Ovary (tissue), 9 donors: Measurements from ENCODE around the gene CDK10. TPM values are rescaled to one million over a fixed set of nuclear protein-coding genes. Genes with fewer than 3 reads are reported as not detected.
"Not testable (repeated sequence)": the region's sequence is repeated elsewhere in the genome, so short reads cannot be mapped to it uniquely, and the experiment has no call there.

ENCODE experiments used
- DNase-seq, 5 donors: peaks; one replicate each; pipeline ENCODE4 v3.0.0-alpha.2; 2019 to 2020
- H3K27ac ChIP-seq, 2 donors: fragments of 200-600 bp; one replicate each; pipeline versions ENCODE4 v1.5.1 to v1.8.0; 2019 to 2022
- H3K27me3 ChIP-seq: fragments of 200-600 bp; one replicate; pipeline ENCODE4 v1.8.0; 2022
- H3K36me3 ChIP-seq: fragments of 200-600 bp; sonication (generic); one replicate; pipeline ENCODE4 v1.5.1; 2019
- H3K4me1 ChIP-seq: one replicate; pipeline ENCODE4 v1.8.1; 2013; ENCODE audit warnings: mild to moderate bottlenecking, moderate library complexity; ENCODE audit not compliant: insufficient read depth
- H3K4me3 ChIP-seq: fragments of 200-600 bp; sonication (generic); one replicate; pipeline ENCODE4 v1.5.1; 2017
- H3K9me3 ChIP-seq, 2 donors: fragments of 200-600 bp in 1 of 2; sonication (generic) in 1 of 2; one replicate each; pipeline versions ENCODE4 v1.5.1 to v1.8.1; 2013 to 2019; ENCODE audit warnings: mild to moderate bottlenecking in 1 of 2, moderate library complexity in 1 of 2
- CTCF ChIP-seq, 3 donors: fragments of 450-650 bp in 2 of 3; fragments of 200-600 bp in 1 of 3; IDR thresholded peaks; one replicate each; pipeline versions ENCODE4 v1.5.1 to v1.8.0; 2016 to 2022; ENCODE audit warnings: antibody characterized with exemption in 3 of 3, mild to moderate bottlenecking in 1 of 3
- EP300 ChIP-seq: sonication (generic); formaldehyde crosslinking; IDR thresholded peaks from one replicate; pipeline ENCODE4 v1.6.1; 2017; ENCODE audit warnings: antibody characterized with exemption
- POLR2A ChIP-seq: fragments of 450-650 bp; IDR thresholded peaks from one replicate; pipeline ENCODE4 v1.6.1; 2017; ENCODE audit warnings: antibody characterized with exemption, mild to moderate bottlenecking, moderate library complexity
- WGBS, 3 donors: extraction: QIAGEN DNeasy Blood & Tissue Kit in 1 of 3; methylation state at CpG; one replicate each; pipeline versions ENCODE4 v1.1.5 to v1.1.7; 2013 to 2017; 5-methylcytosine and 5-hydroxymethylcytosine counted together
- intact Hi-C, 4 donors: fragments of 100-400 bp; cut with DNase I; formaldehyde crosslinking; loops; one replicate each; pipeline versions ENCODE4 v1.11.0 to v1.15.1; 2022 to 2023
- polyA plus RNA-seq, 2 donors: library from polyadenylated mRNA; stranded (reverse); fragments of 200-250 nt in 1 of 2; fragments of 350-450 nt in 1 of 2; fragmentation: Illumina TruSeq in 1 of 2; extraction: RNeasy Lipid Tissue Mini Kit (QIAGEN cat#74804) in 1 of 2; gene quantifications; one replicate each; pipeline ENCODE4 v1.2.3, GENCODE V29; 2013 to 2014
- total RNA-seq, 7 donors: library from RNA; depleted of rRNA in 2 of 7; stranded (reverse); fragments of >200 nt in 2 of 7; fragmentation: NEBNext Ultra II Directional in 3 of 7; extraction: Animal tissue kit (Norgen Biotek cat#: 25700) in 3 of 7; gene quantifications; one replicate each; pipeline versions ENCODE4 v1.1.0 to v1.2.4, GENCODE V29; 2016 to 2023
- donor health status: DM: no; HTN: no; CAD: no; lungs with moderate emphysema.
- donor health status: DM: no; HTN: no; CAD: no.
- donor health status: Bipolar disorder and iron deficiency.
- donor health status: DM: yes; HTN: yes; CAD: no.
- donor health status: DM: no; HTN: no; CAD: no.
- donor health status: DM: yes; HTN: yes; CAD: no.

CDK10 gene
- total and polyA plus RNA-seq, 9 donors: 16.9 to 62.1 (median 51.9) TPM

- Histone ChIP-seq H3K27me3 (no peaks in the 10 kb centered on the region), H3K4me1 (no peaks in the 10 kb centered on the region), H3K9me3 (no peaks in the 10 kb centered on the region), H3K36me3 (no peaks in the 10 kb centered on the region), H3K4me3 (no peak overlapping the region), H3K27ac (no peak overlapping the region)
- peak in 2 of 5 donors; percentile 25 to 27 for DNase-seq
- TF ChIP-seq CTCF (IDR thresholded peaks at IDR 0.05) (no peak), EP300 (no peak), POLR2A (no peak)
- intact Hi-C loops: no loop called here
- 83 to 89% (median 84%) methylated on average over 32 of the region's 32 CpGs for WGBS, 3 donors
Measured at GRCh38 chr16:89693931-89694783, 7.7 kb downstream of the CDK10 start.

DNA sequence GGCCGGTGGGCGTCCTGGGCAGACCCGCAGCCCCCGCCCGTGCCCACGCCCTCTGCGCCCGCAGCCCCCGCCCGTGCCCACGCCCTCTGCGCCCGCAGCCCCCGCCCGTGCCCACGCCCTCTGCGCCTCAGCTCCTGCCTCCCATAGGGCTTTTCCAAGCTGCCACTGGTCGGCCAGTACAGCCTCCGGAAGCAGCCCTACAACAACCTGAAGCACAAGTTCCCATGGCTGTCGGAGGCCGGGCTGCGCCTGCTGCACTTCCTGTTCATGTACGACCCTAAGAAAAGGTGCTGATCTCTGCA lies 8.2 kb downstream of the CDK10 start:
- H3K4me1 ChIP-seq, H3K36me3 ChIP-seq, H3K4me3 ChIP-seq, H3K27ac ChIP-seq, H3K9me3 ChIP-seq, DNase-seq, H3K27me3 ChIP-seq, intact Hi-C loops: not testable (repeated sequence)
- 88 to 92% (median 89%) methylated on average over 18 to 23 of the region's 23 CpGs for WGBS, 3 donors

- TF ChIP-seq POLR2A: no peak
- no peak for TF ChIP-seq EP300
- no peak for TF ChIP-seq CTCF (IDR thresholded peaks at IDR 0.05)
Measured at GRCh38 chr16:89695086-89695874, 8.8 kb downstream of the CDK10 start.

GRCh38 chr16:89695875-89696669 lies 9.6 kb downstream of the CDK10 start:
- DNase-seq: peak; percentile 20 to 42 (median 33)

More at GRCh38 chr16:89695086-89695874, 8.8 kb downstream of the CDK10 start:
- Histone ChIP-seq H3K36me3 (no peaks in the 10 kb centered on the region), H3K27me3 (no peaks in the 10 kb centered on the region), H3K27ac (no peak overlapping the region), H3K4me1 (peaks cover under 1% of the 10 kb centered on the region), H3K4me3 (no peak overlapping the region), H3K9me3 (no peaks in the 10 kb centered on the region)
- intact Hi-C loops: no loop called here
- DNase-seq: peak in 2 of 5 donors; percentile 21 to 34
- 82 to 86% (median 83%) methylated on average over 28 to 31 of the region's 31 CpGs for WGBS, 3 donors

More at GRCh38 chr16:89695875-89696669, 9.6 kb downstream of the CDK10 start:
- Histone ChIP-seq H3K4me3 (no peak overlapping the region), H3K9me3 (no peaks in the 10 kb centered on the region), H3K36me3 (no peaks in the 10 kb centered on the region), H3K27ac (no peak overlapping the region), H3K4me1 (peaks cover 7% of the 10 kb centered on the region), H3K27me3 (no peaks in the 10 kb centered on the region)
- TF ChIP-seq POLR2A (no peak), CTCF (IDR thresholded peaks at IDR 0.05) (no peak), EP300 (no peak)
- intact Hi-C loops: no loop called here
- 73 to 82% (median 78%) methylated on average over 24 to 25 of the region's 25 CpGs for WGBS, 3 donors
